Caki2 (cell line): ENCODE data around the gene GRPEL2. TPM values are rescaled to one million over a fixed set of nuclear protein-coding genes. Genes with fewer than 3 reads are reported as not detected.

Experiments used
- DNase-seq: peaks from one replicate; pipeline ENCODE4 v3.0.0-alpha.2; 2015; ENCODE audit warnings: low read depth
- in situ Hi-C: cut with HindIII; loops from 2 replicates; pipeline ENCODE4 v1.10.0; 2016; ENCODE audit warnings: low sequenced_read_pairs, low pct_unique_long_range_greater_than_20kb, mixed read lengths
- total RNA-seq: library from RNA; depleted of rRNA; stranded (reverse); fragments of >200 nt; shearing (Covaris generic); gene quantifications from 2 replicates; pipeline ENCODE4 v1.2.3, GENCODE V29; 2014; ENCODE audit warnings: low replicate concordance

The GRPEL2 gene
- total RNA-seq, 1 experiment from 2014 or later = 6.1 TPM

GRCh38 chr5:149314571-149315111 is 30.7 kb upstream of the GRPEL2 start:
- DNase-seq = no peak
- in situ Hi-C loops = no loop called here

- DNase-seq = no peak
- in situ Hi-C loops = no loop called here
Measured at GRCh38 chr5:149315753-149316152, 29.5 kb upstream of the GRPEL2 start.

- peak; percentile 42 for DNase-seq
- in situ Hi-C loops = no loop called here
Measured at GRCh38 chr5:149317281-149318048, 27.8 kb upstream of the GRPEL2 start.

GRCh38 chr5:149319174-149319573 is 26.1 kb upstream of the GRPEL2 start:
- in situ Hi-C loops = no loop called here
- DNase-seq = no peak

GRCh38 chr5:149320791-149321330 is 24.4 kb upstream of the GRPEL2 start:
- in situ Hi-C loops = no loop called here
- DNase-seq = peak; percentile 97

GRCh38 chr5:149322518-149322917 is 22.8 kb upstream of the GRPEL2 start:
- in situ Hi-C loops = no loop called here
- no peak for DNase-seq

- in situ Hi-C loops = no loop called here
- no peak for DNase-seq
Measured at GRCh38 chr5:149323210-149323609, 22.1 kb upstream of the GRPEL2 start.

- in situ Hi-C loops = no loop called here
Measured at GRCh38 chr5:149323621-149324205, 21.6 kb upstream of the GRPEL2 start.

GRCh38 chr5:149324641-149325040 is 20.7 kb upstream of the GRPEL2 start:
- no peak for DNase-seq
- in situ Hi-C loops = no loop called here

More at GRCh38 chr5:149323621-149324205, 21.6 kb upstream of the GRPEL2 start:
- DNase-seq = no peak

- in situ Hi-C loops = no loop called here
- no peak for DNase-seq
Measured at GRCh38 chr5:149325166-149325735, 20.0 kb upstream of the GRPEL2 start.

GRCh38 chr5:149325894-149326293 is 19.4 kb upstream of the GRPEL2 start:
- DNase-seq = no peak
- in situ Hi-C loops = no loop called here

- in situ Hi-C loops = no loop called here
- DNase-seq = no peak
Measured at GRCh38 chr5:149326611-149327010, 18.7 kb upstream of the GRPEL2 start.

GRCh38 chr5:149328177-149328576 is 17.1 kb upstream of the GRPEL2 start:
- DNase-seq = no peak
- in situ Hi-C loops = no loop called here

GRCh38 chr5:149333711-149334443 is 11.4 kb upstream of the GRPEL2 start:
- no peak for DNase-seq
- in situ Hi-C loops = no loop called here

- no peak for DNase-seq
- in situ Hi-C loops = no loop called here
Measured at GRCh38 chr5:149337736-149338135, 7.6 kb upstream of the GRPEL2 start.

- in situ Hi-C loops = no loop called here
- DNase-seq = no peak
Measured at GRCh38 chr5:149338364-149338763, 6.9 kb upstream of the GRPEL2 start.

GRCh38 chr5:149340920-149341319 is 4.4 kb upstream of the GRPEL2 start:
- in situ Hi-C loops = no loop called here
- no peak for DNase-seq

- in situ Hi-C loops = no loop called here
- DNase-seq = no peak
Measured at GRCh38 chr5:149341876-149342275, 3.4 kb upstream of the GRPEL2 start.
